HEK293 (cell line): ENCODE measurements around the gene CMTM4.

Experiments used
- CTCF ChIP-seq: fragments of 450-650 bp; formaldehyde crosslinking; IDR thresholded peaks from 2 replicates; pipeline ENCODE4 v1.5.1; 2016; ENCODE audit warnings: missing biosample characterization, missing genetic modification characterization
- GFI1B ChIP-seq: fragments of 450-650 bp; formaldehyde crosslinking; IDR thresholded peaks from 2 replicates; pipeline ENCODE4 v1.5.1; 2016; ENCODE audit warnings: missing biosample characterization, missing genetic modification characterization
- GLIS1 ChIP-seq: fragments of 450-650 bp; formaldehyde crosslinking; IDR thresholded peaks from 2 replicates; pipeline ENCODE4 v1.5.1; 2016; ENCODE audit warnings: missing biosample characterization, missing genetic modification characterization
- GLIS2 ChIP-seq: fragments of 450-650 bp; formaldehyde crosslinking; IDR thresholded peaks from 2 replicates; pipeline ENCODE4 v1.5.1; 2016; ENCODE audit warnings: missing biosample characterization, missing genetic modification characterization
- KLF1 ChIP-seq: fragments of 450-650 bp; formaldehyde crosslinking; IDR thresholded peaks from 2 replicates; pipeline ENCODE4 v1.5.1; 2016; ENCODE audit warnings: missing biosample characterization, missing genetic modification characterization
- SP3 ChIP-seq: fragments of 450-650 bp; formaldehyde crosslinking; IDR thresholded peaks from 2 replicates; pipeline ENCODE4 v1.5.1; 2016; ENCODE audit warnings: missing biosample characterization, missing genetic modification characterization
- ZBTB11 ChIP-seq: fragments of 450-650 bp; formaldehyde crosslinking; conservative IDR thresholded peaks from 2 replicates; pipeline ENCODE4 v1.5.1; 2016; ENCODE audit warnings: low read depth, missing biosample characterization, missing genetic modification characterization
- ZBTB6 ChIP-seq: fragments of 450-650 bp; formaldehyde crosslinking; IDR thresholded peaks from 2 replicates; pipeline ENCODE4 v1.5.1; 2017; ENCODE audit warnings: missing biosample characterization, missing genetic modification characterization
- ZBTB7A ChIP-seq: fragments of 450-650 bp; formaldehyde crosslinking; IDR thresholded peaks from 2 replicates; pipeline ENCODE4 v1.5.1; 2016; ENCODE audit warnings: low read depth, missing biosample characterization, missing genetic modification characterization
- ZNF138 ChIP-seq: fragments of 450-650 bp; formaldehyde crosslinking; IDR thresholded peaks from 2 replicates; pipeline ENCODE4 v1.5.1; 2016; ENCODE audit warnings: missing biosample characterization, missing genetic modification characterization, borderline replicate concordance
- ZNF239 ChIP-seq: fragments of 450-650 bp; formaldehyde crosslinking; IDR thresholded peaks from 2 replicates; pipeline ENCODE4 v1.5.1; 2016; ENCODE audit warnings: missing biosample characterization, missing genetic modification characterization
- ZNF280C ChIP-seq: fragments of 450-650 bp; formaldehyde crosslinking; IDR thresholded peaks from 2 replicates; pipeline ENCODE4 v1.5.1; 2016; ENCODE audit warnings: missing biosample characterization, missing genetic modification characterization
- ZNF341 ChIP-seq: fragments of 450-650 bp; formaldehyde crosslinking; IDR thresholded peaks from 2 replicates; pipeline ENCODE4; 2016; ENCODE audit warnings: low read depth, missing biosample characterization, missing genetic modification characterization
- ZNF561 ChIP-seq: fragments of 450-650 bp; IDR thresholded peaks from 2 replicates; pipeline ENCODE4 v1.5.1; 2018; ENCODE audit warnings: missing biosample characterization, missing genetic modification characterization, borderline replicate concordance
- ZNF777 ChIP-seq: fragments of 450-650 bp; formaldehyde crosslinking; IDR thresholded peaks from 2 replicates; pipeline ENCODE4 v1.5.1; 2017; ENCODE audit warnings: missing biosample characterization, missing genetic modification characterization, borderline replicate concordance
- ZNF785 ChIP-seq: fragments of 450-650 bp; formaldehyde crosslinking; IDR thresholded peaks from 2 replicates; pipeline ENCODE4 v1.5.1; 2016; ENCODE audit warnings: missing biosample characterization, missing genetic modification characterization

Gene CMTM4

GRCh38 chr16:66604376-66605176, 92.0 kb downstream of the CMTM4 start, which contains the start of gene CMTM3 (continued):
- no peak for TF ChIP-seq ZNF239 (tag by site-specific recombination)
- no peak for TF ChIP-seq ZBTB6
- peak; percentile 65; the same call in 1 of the 2 replicates for TF ChIP-seq ZNF777 (tag by site-specific recombination)
- peak; percentile 48 for TF ChIP-seq CTCF
- TF ChIP-seq GLIS1 (tag by site-specific recombination), result peak; percentile 25; the same call in 1 of the 2 replicates
- TF ChIP-seq ZNF138 (tag by site-specific recombination), result no peak
- no peak for TF ChIP-seq GFI1B (tag by site-specific recombination)
- TF ChIP-seq ZNF561 (tag by site-specific recombination), result peak; percentile 92; the same call in 1 of the 2 replicates
- peak; percentile 71; the same call in 1 of the 2 replicates for TF ChIP-seq ZNF785 (tag by site-specific recombination)
- peak; percentile 79 for TF ChIP-seq SP3 (tag by site-specific recombination)
- TF ChIP-seq KLF1 (tag by site-specific recombination), result 0 out of 2 replicates have a peak, but pooled peaks have one; percentile 5
- TF ChIP-seq ZBTB7A (tag by site-specific recombination), result peak; percentile 48; the same call in 1 of the 2 replicates
- 0 out of 2 replicates have a peak, but pooled peaks have one; percentile 5 for TF ChIP-seq ZBTB11 (tag by site-specific recombination)
- peak; percentile 33; the same call in 1 of the 2 replicates for TF ChIP-seq GLIS2
- no peak for TF ChIP-seq ZNF280C (tag by site-specific recombination)
- peak; percentile 76 for TF ChIP-seq ZNF341 (tag by site-specific recombination)
